Stimulated activated CD8-positive, alpha-beta memory T cell treated with anti-CD3 and anti-CD28 coated beads, Interleukin-7, amount 100 ng/mL, for 48 hours (primary cell): Measurements from ENCODE around the gene CAMTA1.

Experiments used
- DNase-seq, 2 donors: peaks; one replicate each; pipeline ENCODE4 v3.0.0-alpha.2; 2020; ENCODE audit warnings: low read depth in 1 of 2; ENCODE audit errors: extremely low read depth in 1 of 2

Gene CAMTA1

DNA sequence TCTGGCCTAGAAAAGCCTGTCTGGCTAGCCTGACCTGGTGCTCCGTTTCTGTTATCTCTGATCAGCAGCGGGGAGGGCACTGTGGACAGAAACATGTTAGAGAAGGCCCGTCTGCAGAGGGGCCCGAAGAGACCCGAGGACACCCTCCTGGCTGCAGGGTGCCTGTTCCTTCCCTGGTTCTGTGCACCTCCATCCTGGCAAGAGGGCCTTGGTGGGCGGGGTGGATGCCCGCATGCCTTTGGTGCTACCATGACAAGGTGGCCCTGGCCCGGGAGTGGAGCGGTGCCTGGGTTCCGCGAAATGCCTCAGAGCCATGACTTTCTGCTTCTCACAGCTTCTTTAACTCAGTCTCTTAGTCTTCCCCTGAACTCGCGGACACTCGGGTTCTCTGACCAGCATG lies 233.6 kb downstream of the CAMTA1 start:
- DNase-seq: no peak

GRCh38 chr1:7019510-7019909 lies 234.3 kb downstream of the CAMTA1 start:
- DNase-seq: no peak

DNA sequence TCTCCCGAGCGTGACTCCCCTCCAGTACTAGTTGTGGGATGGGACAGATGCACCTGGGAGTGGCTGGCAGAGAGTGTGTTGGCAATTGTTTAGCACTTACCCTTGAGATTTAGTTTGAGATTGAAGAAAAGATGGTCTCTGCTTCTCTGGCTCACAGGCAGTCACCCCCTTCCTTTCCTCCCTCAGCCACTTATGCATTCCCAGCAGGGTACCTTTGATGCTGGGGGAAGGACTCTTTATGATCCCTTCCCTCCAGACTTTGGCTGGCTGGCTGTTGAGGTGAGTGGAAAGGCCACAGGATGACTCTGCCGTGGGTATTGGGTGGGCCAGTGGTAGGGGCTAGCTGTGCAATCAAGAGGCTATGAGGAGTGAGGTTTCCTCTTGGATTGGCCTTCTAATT lies 236.8 kb downstream of the CAMTA1 start:
- DNase-seq: no peak

DNA sequence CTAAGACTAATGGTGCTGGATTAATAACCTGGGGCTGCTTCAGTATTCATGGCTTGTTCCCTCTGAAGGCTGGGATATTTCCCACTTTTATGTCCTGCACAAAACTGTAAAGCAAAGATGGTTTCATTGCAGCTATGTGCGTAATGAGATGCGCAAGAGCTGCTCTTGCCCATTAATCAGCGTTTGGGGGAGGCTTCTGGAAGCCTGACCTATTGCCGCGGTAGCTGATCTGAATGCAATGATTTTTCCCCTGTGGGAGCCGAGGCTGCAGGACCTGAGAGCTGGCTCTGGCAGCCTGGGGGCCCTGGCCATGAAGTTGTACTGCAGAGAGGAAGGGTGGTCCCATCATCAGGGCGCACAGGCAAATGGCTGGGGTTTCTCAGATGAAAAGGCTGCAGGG lies 239.8 kb downstream of the CAMTA1 start:
- no peak for DNase-seq

GRCh38 chr1:7026169-7026568 lies 240.9 kb downstream of the CAMTA1 start:
- DNase-seq: no peak

- no peak for DNase-seq
Measured at GRCh38 chr1:7032992-7033391, 247.7 kb downstream of the CAMTA1 start.

DNA sequence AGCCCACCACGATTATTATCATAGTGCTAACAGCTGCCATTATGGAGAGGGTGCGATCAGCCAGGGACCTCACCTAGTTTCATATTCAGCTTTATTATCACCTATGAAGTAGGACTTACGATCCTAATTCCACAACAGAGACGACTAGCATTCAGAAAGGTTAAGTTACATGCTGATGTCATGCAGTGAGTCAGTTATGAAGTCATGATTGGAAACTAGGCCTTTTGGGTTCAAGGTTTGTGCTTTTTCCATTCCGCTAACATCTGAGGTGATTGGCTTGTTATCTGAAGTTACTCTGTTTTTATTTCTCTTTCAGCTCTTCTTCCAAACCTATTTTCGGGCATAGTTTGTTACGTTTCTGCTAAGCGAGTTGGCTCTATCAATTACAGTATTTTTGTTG lies 251.1 kb downstream of the CAMTA1 start:
- DNase-seq: no peak

DNA sequence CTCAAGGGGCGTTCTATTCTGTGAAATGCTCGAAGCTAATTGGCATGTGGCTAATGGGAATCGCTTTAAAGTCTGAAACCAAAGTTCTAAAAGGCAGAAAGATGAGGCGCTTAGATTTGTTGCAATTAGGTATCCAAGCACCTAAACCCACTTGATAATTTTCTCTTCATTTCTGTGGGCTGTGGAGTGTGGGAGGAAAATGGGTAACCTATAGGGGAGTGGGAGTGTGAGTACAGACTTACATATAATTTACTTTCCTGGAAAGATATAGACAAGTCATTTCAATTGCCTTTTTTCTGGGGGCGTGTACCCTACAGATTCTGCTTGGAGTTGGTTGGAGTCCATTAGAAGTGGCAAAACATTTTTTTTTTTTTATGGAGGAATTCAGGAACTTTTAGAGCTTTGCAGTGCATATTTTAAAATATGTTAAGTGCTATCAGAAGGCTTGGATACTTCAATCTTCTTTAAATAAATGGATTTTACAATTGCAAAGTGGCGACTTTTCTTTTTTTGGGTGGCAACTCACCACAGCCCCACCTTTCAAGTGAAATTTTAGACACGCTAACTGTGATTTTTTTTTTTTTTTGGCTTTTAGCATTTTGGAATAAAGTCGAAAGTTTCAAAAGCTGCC lies 254.5 kb downstream of the CAMTA1 start:
- no peak for DNase-seq

- no peak for DNase-seq
Measured at GRCh38 chr1:7040969-7041695, 255.9 kb downstream of the CAMTA1 start.

DNA sequence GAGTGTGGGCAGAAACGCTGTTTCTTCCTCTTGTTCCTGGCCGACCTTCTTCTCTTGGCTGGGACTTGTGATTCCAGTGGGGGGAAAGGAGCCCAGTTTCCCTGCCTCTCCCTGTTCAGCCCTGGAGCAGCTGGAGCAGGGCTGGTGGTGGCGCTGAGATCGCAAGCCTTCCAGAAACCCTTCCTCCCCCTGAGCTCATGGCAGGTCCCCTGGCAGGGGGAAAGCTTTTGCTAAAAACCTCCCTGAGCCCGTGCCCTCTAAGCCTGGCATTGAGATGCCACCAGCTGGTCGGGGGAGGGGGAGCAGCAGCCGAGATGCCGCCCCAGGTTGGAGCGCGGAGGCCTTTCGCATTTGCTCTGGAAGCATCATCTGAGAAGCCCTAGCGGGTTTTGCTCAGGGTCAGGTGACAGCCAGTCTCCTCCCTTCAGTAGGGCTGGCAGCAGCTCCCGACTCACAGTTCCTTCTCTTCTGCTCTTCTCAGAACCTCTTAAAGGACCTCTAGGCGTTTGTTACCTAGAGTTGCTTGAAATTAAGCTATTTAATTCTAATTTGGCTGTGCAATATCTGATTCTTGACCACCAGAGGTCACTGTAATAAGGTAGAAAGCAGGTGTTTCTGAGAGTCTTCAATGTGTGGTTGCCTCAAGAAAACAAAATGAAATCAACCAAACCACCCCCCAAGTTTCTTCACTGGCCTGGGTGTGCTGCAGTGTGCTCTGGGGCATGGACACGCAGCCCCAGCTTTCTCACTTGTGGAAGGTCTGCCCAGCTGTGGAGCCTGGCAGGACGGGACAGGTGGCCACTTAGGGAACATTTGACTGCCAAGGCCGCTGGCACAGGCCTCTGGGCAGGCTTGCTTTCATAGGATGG lies 257.3 kb downstream of the CAMTA1 start:
- DNase-seq: no peak

DNA sequence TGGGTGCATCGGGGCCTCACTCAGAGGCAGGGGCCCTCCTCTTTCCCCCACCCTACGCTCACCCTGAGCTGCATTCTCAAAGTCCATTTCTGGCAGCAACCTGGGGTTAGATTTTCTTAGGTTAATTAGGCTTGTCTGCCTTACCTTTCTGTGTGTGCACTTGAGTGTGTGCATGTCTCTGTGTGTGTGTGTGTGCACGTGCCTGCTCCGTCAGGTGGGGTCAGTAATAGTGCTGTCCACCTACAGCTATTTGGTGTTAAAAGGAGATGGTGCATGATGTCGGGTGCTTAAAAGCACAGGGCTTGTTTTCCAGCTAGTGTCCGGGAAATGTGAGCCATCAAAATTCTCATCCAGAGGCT lies 257.9 kb downstream of the CAMTA1 start:
- DNase-seq: no peak

DNA sequence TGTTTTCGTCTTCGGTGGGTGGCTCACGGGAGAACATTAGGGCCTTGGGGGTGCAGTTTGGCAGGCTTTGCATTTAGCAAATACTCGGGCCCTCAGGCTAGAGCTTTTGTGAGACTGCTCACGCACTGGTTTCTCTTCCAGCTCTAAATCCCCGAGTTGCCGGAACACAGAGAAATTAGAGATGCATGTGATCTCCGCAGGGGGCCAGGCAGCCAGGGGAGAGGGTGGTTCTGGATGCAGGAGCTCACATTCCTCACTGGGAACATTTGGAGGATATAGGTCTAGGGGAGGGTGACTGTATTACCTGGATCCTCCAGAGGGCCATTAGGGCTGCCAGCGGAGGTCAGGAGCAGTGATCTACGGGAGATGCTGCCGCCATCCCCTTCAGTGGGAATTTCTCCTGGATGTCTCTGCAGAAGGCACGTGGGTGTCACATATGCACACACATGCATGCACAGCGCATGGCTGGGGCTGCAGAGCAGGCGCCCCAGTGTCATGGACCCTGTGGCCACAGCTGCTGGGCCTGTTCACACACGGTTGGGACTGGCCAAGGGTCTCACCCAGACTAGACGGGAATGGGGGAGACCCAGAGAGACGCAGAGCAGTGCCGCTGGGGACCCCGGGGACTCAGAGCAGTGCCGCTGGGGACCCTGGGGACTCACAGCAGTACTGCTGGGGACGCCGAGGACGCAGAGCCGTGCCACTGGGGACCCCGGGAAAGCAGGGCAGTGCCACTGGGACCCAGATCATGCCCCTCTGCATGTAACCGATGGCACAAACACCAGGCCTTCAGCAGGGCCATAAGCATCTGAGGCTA lies 258.7 kb downstream of the CAMTA1 start:
- no peak for DNase-seq

DNA sequence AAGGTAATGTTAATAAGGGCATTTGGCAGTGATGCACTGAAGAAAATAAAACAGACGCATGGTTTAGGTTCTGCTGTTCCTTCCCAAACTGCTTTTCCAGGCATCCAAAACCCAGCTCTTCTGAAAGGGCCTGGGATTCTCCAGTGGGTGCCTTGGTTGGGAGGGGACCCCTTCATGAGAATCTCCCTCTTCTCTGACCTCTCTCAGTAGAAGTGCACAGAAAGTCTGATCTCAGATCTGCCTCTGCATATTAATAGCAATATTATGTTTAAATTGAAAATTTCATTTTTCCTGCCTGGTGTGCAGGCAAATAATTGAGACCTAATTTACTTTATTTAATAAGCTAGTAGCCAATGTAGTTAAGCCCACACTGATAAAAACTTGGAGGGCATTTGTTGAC lies 260.6 kb downstream of the CAMTA1 start:
- DNase-seq: no peak

DNA sequence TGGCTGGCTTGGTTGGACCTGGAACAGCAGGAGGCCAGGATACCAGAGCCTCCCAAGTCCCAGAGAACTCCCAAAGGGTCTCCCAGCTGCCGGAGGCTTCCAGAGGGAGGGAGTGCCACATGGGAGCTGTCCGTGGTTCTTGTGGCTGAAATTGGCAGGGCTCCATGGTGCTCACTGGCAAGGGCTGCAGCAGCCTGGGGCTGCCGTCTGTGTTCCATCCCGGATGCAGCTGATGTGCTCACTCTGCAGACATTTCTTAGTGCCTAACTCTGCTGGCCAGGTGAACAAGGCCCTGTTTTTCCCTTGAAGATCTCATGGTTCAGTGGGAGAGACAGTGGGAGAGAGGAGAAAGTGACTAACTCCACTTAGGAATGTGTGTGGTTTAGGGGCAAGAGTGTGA lies 261.1 kb downstream of the CAMTA1 start:
- no peak for DNase-seq

DNA sequence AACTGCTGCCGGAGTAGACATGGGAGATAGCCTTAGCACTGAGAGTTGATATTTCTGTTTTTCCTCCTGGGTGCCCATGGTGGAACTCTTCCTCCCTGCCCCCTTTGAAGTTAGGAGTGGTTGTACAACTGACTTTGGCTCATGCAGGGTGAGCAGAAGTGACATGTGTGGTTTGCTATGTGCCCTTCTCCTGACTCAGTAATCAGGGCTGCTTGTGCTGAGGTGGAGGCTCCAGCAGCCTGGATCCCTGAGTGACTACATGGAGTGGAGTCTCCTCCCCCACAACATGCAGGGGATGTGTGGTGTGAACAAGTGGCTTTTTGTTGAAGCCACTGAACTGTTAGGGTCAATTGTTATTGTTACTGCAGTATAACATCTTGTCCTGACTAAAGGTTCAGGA lies 261.6 kb downstream of the CAMTA1 start:
- DNase-seq: no peak

DNA sequence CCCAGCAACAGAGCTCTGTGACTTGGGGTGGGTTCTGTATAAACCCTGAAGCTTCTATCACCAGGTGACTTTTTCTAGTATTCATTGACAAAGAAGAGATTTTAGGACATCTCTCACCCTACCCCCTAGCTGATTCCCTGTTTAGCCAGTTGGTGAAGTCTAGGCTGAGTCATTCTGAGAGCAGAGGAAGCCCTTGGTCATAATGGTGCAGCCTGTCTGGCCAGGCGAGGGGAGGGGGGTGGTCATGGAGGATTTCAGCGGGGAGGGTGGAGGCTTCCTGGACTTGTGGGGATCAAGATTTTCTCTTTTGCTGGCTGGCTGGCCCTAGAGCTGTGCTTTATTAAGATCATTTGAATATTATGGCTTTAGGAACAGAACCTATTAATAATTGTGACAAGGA lies 262.6 kb downstream of the CAMTA1 start:
- no peak for DNase-seq

GRCh38 chr1:7048395-7048794 lies 263.1 kb downstream of the CAMTA1 start:
- DNase-seq: no peak

- no peak for DNase-seq
Measured at GRCh38 chr1:7049913-7050625, 264.8 kb downstream of the CAMTA1 start.

GRCh38 chr1:7050751-7051665 lies 265.8 kb downstream of the CAMTA1 start:
- DNase-seq: no peak
